A549 (cell line): ENCODE results near the gene ATP9A. TPM values are rescaled to one million over a fixed set of nuclear protein-coding genes. Genes with fewer than 3 reads are reported as not detected.

Experiments used
- ATAC-seq, 2 experiments: fragments of 200-7000 bp in 1 of 2; fragments of >200 bp in 1 of 2; cut with Nextera tagmentation in 1 of 2; cut with Tn5 transposase in 1 of 2; 3 replicates each; pipeline versions ENCODE4 v1.8.0 to v1.9.1; 2018 to 2020; ENCODE audit warnings: mild to moderate bottlenecking in 1 of 2, moderate library complexity in 1 of 2
- CTCF ChIA-PET: fragments of 300-600 bp; sonication (Branson Sonifier 250); formaldehyde crosslinking; extraction: SDS; loops from one replicate; lab custom pipeline; 2021; ENCODE audit warnings: antibody characterized with exemption, inconsistent platforms; lab: Yijun Ruan, JAX
- POLR2A ChIA-PET: fragments of 350-600 bp; formaldehyde crosslinking; extraction: SDS; loops from one replicate; lab custom pipeline; 2021; ENCODE audit warnings: antibody characterized with exemption, inconsistent platforms; lab: Yijun Ruan, JAX
- DNase-seq, 2 experiments: peaks; one replicate each; pipeline versions ENCODE4 v3.0.0 to v3.0.0-alpha.2; 2011 to 2016; ENCODE audit warnings: low read depth in 1 of 2, low spot score in 1 of 2
- FAIRE-seq: peaks from 2 replicates; lab custom pipeline; 2011; peaks lifted over from hg19 to GRCh38; lab: Jason Lieb, UNC
- H3K27ac ChIP-seq, 2 experiments: fragments of >200 bp; sonication (Bioruptor Twin); formaldehyde crosslinking; 3 replicates each; pipeline ENCODE4 v1.5.1; 2016 to 2017
- H3K4me1 ChIP-seq: fragments of >200 bp; sonication (Bioruptor Twin); formaldehyde crosslinking; 3 replicates; pipeline ENCODE4 v1.6.1; 2016
- H3K4me2 ChIP-seq: fragments of >200 bp; sonication (Bioruptor Twin); formaldehyde crosslinking; 3 replicates; pipeline ENCODE4 v1.6.1; 2016
- H3K4me3 ChIP-seq: fragments of >200 bp; sonication (Bioruptor Twin); formaldehyde crosslinking; 3 replicates; pipeline ENCODE4 v1.5.1; 2016
- H3K9me3 ChIP-seq: fragments of >200 bp; sonication (Bioruptor Twin); formaldehyde crosslinking; 3 replicates; pipeline ENCODE4 v1.6.1; 2016
- CHD4 ChIP-seq: fragments of 200-600 bp; sonication (generic); IDR thresholded peaks from 2 replicates; pipeline ENCODE4 v1.6.1; 2016; ENCODE audit warnings: antibody characterized with exemption, mild to moderate bottlenecking, borderline replicate concordance
- ESRRA ChIP-seq: fragments of 150-350 bp; IDR thresholded peaks from 2 replicates; pipeline ENCODE4 v1.6.1; 2014; ENCODE audit warnings: mild to moderate bottlenecking, low read length, borderline replicate concordance
- HOXB5 ChIP-seq: fragments of 250-450 bp; sonication (Bioruptor Pico); IDR thresholded peaks from 2 replicates; pipeline ENCODE4 v1.5.0; 2020; ENCODE audit warnings: mild to moderate bottlenecking, moderate library complexity
- JUN ChIP-seq, 2 experiments: fragments of >200 bp; sonication (Bioruptor Twin); formaldehyde crosslinking; IDR thresholded peaks; 2 replicates in 1 of 2; 3 replicates in 1 of 2; pipeline ENCODE4 v1.6.1; 2016 to 2017
- KDM1A ChIP-seq: fragments of 200-600 bp; sonication (generic); IDR thresholded peaks from 2 replicates; pipeline ENCODE4 v1.6.1; 2016; ENCODE audit warnings: low read depth, mild to moderate bottlenecking
- KDM5A ChIP-seq: fragments of 200-600 bp; sonication (generic); IDR thresholded peaks from 2 replicates; pipeline ENCODE4 v1.6.1; 2016; ENCODE audit warnings: antibody characterized with exemption, mild to moderate bottlenecking
- PHF8 ChIP-seq: fragments of 200-600 bp; sonication (generic); IDR thresholded peaks from 2 replicates; pipeline ENCODE4 v1.6.1; 2016; ENCODE audit warnings: low read depth, mild to moderate bottlenecking, antibody characterized with exemption, moderate library complexity, borderline replicate concordance
- POLR2A ChIP-seq: IDR thresholded peaks from 2 replicates; pipeline ENCODE4 v1.6.1; 2012; ENCODE audit warnings: mild to moderate bottlenecking, low read length
- RAD21 ChIP-seq, 2 experiments: fragments of >200 bp in 1 of 2; sonication (Bioruptor Twin) in 1 of 2; formaldehyde crosslinking in 1 of 2; IDR thresholded peaks in 1 of 2; conservative IDR thresholded peaks in 1 of 2; 2 replicates in 1 of 2; 3 replicates in 1 of 2; pipeline ENCODE4 v1.6.1; 2012 to 2018; ENCODE audit warnings: inconsistent platforms in 1 of 2
- RCOR1 ChIP-seq: fragments of 150-350 bp; IDR thresholded peaks from 2 replicates; pipeline ENCODE4 v1.6.1; 2014; ENCODE audit warnings: antibody characterized with exemption, low read length, low read depth
- SMC3 ChIP-seq: fragments of >200 bp; sonication (Bioruptor Twin); formaldehyde crosslinking; IDR thresholded peaks from 3 replicates; pipeline ENCODE4 v1.6.1; 2018; ENCODE audit warnings: inconsistent platforms
- ZC3H11A ChIP-seq: fragments of 450-650 bp; IDR thresholded peaks from 2 replicates; pipeline ENCODE4 v1.6.1; 2014; ENCODE audit warnings: antibody characterized with exemption, mild to moderate bottlenecking
- ZSCAN20 ChIP-seq: fragments of 250-450 bp; sonication (Bioruptor Pico); IDR thresholded peaks from 2 replicates; pipeline ENCODE4 v1.8.0; 2022; ENCODE audit warnings: mild to moderate bottlenecking, moderate library complexity
- WGBS: methylation state at CpG from one replicate; pipeline ENCODE4 v1.1.6; 2017; ENCODE audit errors: missing lambda C conversion rate; 5-methylcytosine and 5-hydroxymethylcytosine counted together
- polyA plus RNA-seq, 4 experiments: library from polyadenylated mRNA; depleted of rRNA in 3 of 4; stranded (reverse); fragments of >200 nt; fragmentation: RNase III in 1 of 4; extraction: RNeasy Plus Mini Kit Qiagen cat#74134 plus additional on column Dnase treatment in 1 of 4; gene quantifications; 2 replicates in 3 of 4; 3 replicates in 1 of 4; pipeline ENCODE4 v1.2.3, GENCODE V29; 2011 to 2017
- TF ChIP-seq, protein P1 (sequence below): fragments of >200 bp; sonication (Bioruptor Twin); formaldehyde crosslinking; IDR thresholded peaks from 3 replicates; pipeline ENCODE4 v1.6.1; 2016
- TF ChIP-seq, protein P2 (sequence below): fragments of >200 bp; sonication (Bioruptor Twin); formaldehyde crosslinking; IDR thresholded peaks from 3 replicates; pipeline ENCODE4 v1.5.1; 2016
- TF ChIP-seq, protein P3 (sequence below): fragments of 450-650 bp; IDR thresholded peaks from 2 replicates; pipeline ENCODE4 v1.6.1; 2014; ENCODE audit warnings: antibody characterized with exemption
- TF ChIP-seq, protein P4 (sequence below): fragments of 200-600 bp; sonication (generic); IDR thresholded peaks from 2 replicates; pipeline ENCODE4 v1.6.1; 2016; ENCODE audit warnings: antibody characterized with exemption, mild to moderate bottlenecking, moderate library complexity
- TF ChIP-seq, protein P5 (sequence below): fragments of 250-450 bp; sonication (Bioruptor Pico); IDR thresholded peaks from 2 replicates; pipeline ENCODE4 v1.5.0; 2020; ENCODE audit warnings: low read depth, mild to moderate bottlenecking, moderate library complexity
- TF ChIP-seq, protein P6 (sequence below): fragments of 250-450 bp; sonication (Bioruptor Pico); IDR thresholded peaks from 2 replicates; pipeline ENCODE4 v1.5.0; 2021; ENCODE audit warnings: mild to moderate bottlenecking, moderate library complexity, borderline replicate concordance

ATP9A gene
- polyA plus RNA-seq, 2 of the 4 experiments (the other 2 are of a cell fraction), result 9.9 to 23.6 TPM

DNA sequence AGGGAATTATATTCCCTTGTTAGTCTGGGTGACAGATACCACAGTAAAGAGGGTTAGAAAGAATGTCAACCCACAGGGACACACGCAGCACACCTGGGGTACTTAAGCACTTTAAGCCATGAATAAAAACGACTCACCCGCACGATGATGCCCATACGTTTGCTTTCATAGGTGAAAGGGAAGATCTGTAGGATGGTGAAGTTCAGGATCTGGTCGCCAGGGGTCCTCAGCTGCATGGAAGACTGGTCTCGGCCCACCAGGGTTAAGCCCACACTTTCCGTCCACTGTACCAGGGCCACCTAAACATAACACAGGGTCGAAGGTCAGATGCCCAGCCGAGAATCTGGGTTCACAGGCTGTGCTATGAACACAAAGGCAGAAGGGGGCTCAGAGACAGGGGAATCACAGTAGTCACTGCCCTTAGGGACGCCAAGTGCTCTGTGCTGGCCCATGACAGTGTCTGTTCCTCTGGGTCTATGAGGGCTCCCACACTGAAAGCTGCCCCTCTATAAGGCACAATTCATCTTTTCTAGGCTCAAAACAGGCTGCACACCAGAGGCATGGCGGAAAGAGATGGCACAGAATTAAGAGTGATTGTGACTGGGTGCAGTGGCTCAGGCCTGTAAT, 128.9 kb downstream of the ATP9A start:
- no peak overlapping the region for H3K4me3 ChIP-seq
- ATAC-seq (peak; percentile 90 to 93), FAIRE-seq (no peak), DNase-seq (peak; percentile 74 to 79)
- 25% methylated on average over 12 of the region's 12 CpGs for WGBS
- H3K4me2 ChIP-seq, result peak overlapping the region; percentile 41; the same call in 1 of the 3 replicates
- H3K27ac ChIP-seq, result peak overlapping the region; percentile 50 to 78; a peak in 5 of 6 replicates
- no peaks in the 10 kb centered on the region for H3K9me3 ChIP-seq
- TF ChIP-seq ZC3H11A (no peak), HOXB5 (no peak), KDM1A (no peak), RAD21 (conservative IDR thresholded peaks at IDR 0.05 in 1 of 2, IDR thresholded peaks at IDR 0.05 in 1 of 2) (peak; percentile 97 to 98), CHD4 (no peak), SMC3 (peak; percentile 94), ESRRA (no peak), KDM5A (no peak), ZSCAN20 (CRISPR knock-in tag) (no peak), JUN (IDR thresholded peaks at IDR 0.05) (no peak), PHF8 (no peak), POLR2A (no peak), RCOR1 (no peak)
- TF ChIP-seq, protein P1, sequence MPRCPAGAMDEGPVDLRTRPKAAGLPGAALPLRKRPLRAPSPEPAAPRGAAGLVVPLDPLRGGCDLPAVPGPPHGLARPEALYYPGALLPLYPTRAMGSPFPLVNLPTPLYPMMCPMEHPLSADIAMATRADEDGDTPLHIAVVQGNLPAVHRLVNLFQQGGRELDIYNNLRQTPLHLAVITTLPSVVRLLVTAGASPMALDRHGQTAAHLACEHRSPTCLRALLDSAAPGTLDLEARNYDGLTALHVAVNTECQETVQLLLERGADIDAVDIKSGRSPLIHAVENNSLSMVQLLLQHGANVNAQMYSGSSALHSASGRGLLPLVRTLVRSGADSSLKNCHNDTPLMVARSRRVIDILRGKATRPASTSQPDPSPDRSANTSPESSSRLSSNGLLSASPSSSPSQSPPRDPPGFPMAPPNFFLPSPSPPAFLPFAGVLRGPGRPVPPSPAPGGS, result no peak
- TF ChIP-seq, protein P2, sequence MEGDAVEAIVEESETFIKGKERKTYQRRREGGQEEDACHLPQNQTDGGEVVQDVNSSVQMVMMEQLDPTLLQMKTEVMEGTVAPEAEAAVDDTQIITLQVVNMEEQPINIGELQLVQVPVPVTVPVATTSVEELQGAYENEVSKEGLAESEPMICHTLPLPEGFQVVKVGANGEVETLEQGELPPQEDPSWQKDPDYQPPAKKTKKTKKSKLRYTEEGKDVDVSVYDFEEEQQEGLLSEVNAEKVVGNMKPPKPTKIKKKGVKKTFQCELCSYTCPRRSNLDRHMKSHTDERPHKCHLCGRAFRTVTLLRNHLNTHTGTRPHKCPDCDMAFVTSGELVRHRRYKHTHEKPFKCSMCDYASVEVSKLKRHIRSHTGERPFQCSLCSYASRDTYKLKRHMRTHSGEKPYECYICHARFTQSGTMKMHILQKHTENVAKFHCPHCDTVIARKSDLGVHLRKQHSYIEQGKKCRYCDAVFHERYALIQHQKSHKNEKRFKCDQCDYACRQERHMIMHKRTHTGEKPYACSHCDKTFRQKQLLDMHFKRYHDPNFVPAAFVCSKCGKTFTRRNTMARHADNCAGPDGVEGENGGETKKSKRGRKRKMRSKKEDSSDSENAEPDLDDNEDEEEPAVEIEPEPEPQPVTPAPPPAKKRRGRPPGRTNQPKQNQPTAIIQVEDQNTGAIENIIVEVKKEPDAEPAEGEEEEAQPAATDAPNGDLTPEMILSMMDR, result peak; percentile 92
- TF ChIP-seq, protein P3, sequence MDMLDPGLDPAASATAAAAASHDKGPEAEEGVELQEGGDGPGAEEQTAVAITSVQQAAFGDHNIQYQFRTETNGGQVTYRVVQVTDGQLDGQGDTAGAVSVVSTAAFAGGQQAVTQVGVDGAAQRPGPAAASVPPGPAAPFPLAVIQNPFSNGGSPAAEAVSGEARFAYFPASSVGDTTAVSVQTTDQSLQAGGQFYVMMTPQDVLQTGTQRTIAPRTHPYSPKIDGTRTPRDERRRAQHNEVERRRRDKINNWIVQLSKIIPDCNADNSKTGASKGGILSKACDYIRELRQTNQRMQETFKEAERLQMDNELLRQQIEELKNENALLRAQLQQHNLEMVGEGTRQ, result no peak
- TF ChIP-seq, protein P4, sequence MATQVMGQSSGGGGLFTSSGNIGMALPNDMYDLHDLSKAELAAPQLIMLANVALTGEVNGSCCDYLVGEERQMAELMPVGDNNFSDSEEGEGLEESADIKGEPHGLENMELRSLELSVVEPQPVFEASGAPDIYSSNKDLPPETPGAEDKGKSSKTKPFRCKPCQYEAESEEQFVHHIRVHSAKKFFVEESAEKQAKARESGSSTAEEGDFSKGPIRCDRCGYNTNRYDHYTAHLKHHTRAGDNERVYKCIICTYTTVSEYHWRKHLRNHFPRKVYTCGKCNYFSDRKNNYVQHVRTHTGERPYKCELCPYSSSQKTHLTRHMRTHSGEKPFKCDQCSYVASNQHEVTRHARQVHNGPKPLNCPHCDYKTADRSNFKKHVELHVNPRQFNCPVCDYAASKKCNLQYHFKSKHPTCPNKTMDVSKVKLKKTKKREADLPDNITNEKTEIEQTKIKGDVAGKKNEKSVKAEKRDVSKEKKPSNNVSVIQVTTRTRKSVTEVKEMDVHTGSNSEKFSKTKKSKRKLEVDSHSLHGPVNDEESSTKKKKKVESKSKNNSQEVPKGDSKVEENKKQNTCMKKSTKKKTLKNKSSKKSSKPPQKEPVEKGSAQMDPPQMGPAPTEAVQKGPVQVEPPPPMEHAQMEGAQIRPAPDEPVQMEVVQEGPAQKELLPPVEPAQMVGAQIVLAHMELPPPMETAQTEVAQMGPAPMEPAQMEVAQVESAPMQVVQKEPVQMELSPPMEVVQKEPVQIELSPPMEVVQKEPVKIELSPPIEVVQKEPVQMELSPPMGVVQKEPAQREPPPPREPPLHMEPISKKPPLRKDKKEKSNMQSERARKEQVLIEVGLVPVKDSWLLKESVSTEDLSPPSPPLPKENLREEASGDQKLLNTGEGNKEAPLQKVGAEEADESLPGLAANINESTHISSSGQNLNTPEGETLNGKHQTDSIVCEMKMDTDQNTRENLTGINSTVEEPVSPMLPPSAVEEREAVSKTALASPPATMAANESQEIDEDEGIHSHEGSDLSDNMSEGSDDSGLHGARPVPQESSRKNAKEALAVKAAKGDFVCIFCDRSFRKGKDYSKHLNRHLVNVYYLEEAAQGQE, result no peak
- TF ChIP-seq, protein P5, sequence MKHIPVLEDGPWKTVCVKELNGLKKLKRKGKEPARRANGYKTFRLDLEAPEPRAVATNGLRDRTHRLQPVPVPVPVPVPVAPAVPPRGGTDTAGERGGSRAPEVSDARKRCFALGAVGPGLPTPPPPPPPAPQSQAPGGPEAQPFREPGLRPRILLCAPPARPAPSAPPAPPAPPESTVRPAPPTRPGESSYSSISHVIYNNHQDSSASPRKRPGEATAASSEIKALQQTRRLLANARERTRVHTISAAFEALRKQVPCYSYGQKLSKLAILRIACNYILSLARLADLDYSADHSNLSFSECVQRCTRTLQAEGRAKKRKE (CRISPR knock-in tag), result no peak
- TF ChIP-seq, protein P6, sequence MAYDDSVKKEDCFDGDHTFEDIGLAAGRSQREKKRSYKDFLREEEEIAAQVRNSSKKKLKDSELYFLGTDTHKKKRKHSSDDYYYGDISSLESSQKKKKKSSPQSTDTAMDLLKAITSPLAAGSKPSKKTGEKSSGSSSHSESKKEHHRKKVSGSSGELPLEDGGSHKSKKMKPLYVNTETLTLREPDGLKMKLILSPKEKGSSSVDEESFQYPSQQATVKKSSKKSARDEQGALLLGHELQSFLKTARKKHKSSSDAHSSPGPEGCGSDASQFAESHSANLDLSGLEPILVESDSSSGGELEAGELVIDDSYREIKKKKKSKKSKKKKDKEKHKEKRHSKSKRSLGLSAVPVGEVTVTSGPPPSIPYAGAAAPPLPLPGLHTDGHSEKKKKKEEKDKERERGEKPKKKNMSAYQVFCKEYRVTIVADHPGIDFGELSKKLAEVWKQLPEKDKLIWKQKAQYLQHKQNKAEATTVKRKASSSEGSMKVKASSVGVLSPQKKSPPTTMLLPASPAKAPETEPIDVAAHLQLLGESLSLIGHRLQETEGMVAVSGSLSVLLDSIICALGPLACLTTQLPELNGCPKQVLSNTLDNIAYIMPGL (CRISPR knock-in tag), result no peak
- CTCF ChIA-PET, result interaction anchor here (0.6 to 7.1 kb wide), 39 partner anchors 10 to 652 kb away, joined by 3 to 67 read pairs (median 4); partner anchors contain the start of gene SALL4
- POLR2A ChIA-PET, result no interaction called here
- peaks cover 13% of the 10 kb centered on the region; the same call in 1 of the 3 replicates for H3K4me1 ChIP-seq
